HCT116 (cell line): Measurements from ENCODE around the gene KRCC1. TPM values are rescaled to one million over a fixed set of nuclear protein-coding genes. Genes with fewer than 3 reads are reported as not detected.
"Not testable (repeated sequence)": the region's sequence is repeated elsewhere in the genome, so short reads cannot be mapped to it uniquely, and the experiment has no call there.

Experiments used
- ATAC-seq: fragments of 200-7000 bp; cut with Tn5 transposase; 2 replicates; pipeline ENCODE4 v1.9.1; 2020; ENCODE audit warnings: mild to moderate bottlenecking, moderate library complexity
- BruUV-seq: library from RNA; stranded (reverse); fragments of 400-500 nt; replicated peaks from 2 replicates; lab custom pipeline; 2021; lab: Mats Ljungman, UMichigan
- CTCF ChIA-PET: fragments of 300-600 bp; sonication (Branson Sonifier 250); formaldehyde crosslinking; loops from one replicate; lab custom pipeline; 2021; ENCODE audit warnings: antibody characterized with exemption; lab: Charles Lee
- POLR2A ChIA-PET: fragments of 300-600, 350-600 bp; sonication (Branson Sonifier 250); formaldehyde crosslinking; loops from one replicate; lab custom pipeline; 2021; ENCODE audit warnings: antibody characterized with exemption; lab: Charles Lee
- RAD21 ChIA-PET, 2 experiments: fragments of 300-600 bp; sonication (Branson Sonifier 250); formaldehyde crosslinking; loops; one replicate each; lab custom pipeline; 2023; ENCODE audit warnings: low total read pairs in 2 of 2; ENCODE audit not compliant: uncharacterized antibody in 2 of 2, unreplicated experiment in 2 of 2, low non-redundant PET in 1 of 2; lab: Charles Lee
- DNase-seq: peaks from one replicate; pipeline ENCODE4 v3.0.0-alpha.2; 2010; ENCODE audit warnings: low read depth, low spot score
- H2AFZ ChIP-seq: fragments of 200-600 bp; shearing (Covaris generic), sonication (generic); 2 replicates; pipeline ENCODE4 v1.6.1; 2017; ENCODE audit warnings: low read depth, mixed run types, mixed read lengths, antibody characterized with exemption, low read length; ENCODE audit not compliant: poor library complexity, severe bottlenecking
- H3K27ac ChIP-seq: 2 replicates; pipeline ENCODE4 v1.5.1; 2012; ENCODE audit warnings: low read depth, low read length
- H3K27me3 ChIP-seq: fragments of 200-600 bp; sonication (generic); 2 replicates; pipeline ENCODE4 v1.6.1; 2016; ENCODE audit warnings: mixed run types, low read length, mixed read lengths; ENCODE audit not compliant: insufficient read depth
- H3K36me3 ChIP-seq, 2 experiments: fragments of 200-500 bp in 1 of 2; fragments of 200-600 bp in 1 of 2; sonication (Bioruptor generic) in 1 of 2; sonication (generic) in 1 of 2; 2 replicates each; pipeline versions ENCODE4 v1.5.1 to v1.6.1; 2014 to 2016; ENCODE audit warnings: low read length in 2 of 2, inconsistent platforms in 1 of 2, mixed read lengths in 1 of 2, mixed run types in 1 of 2; ENCODE audit not compliant: insufficient read depth in 2 of 2, control insufficient read depth in 1 of 2
- H3K4me1 ChIP-seq, 2 experiments: fragments of 200-600 bp in 1 of 2; sonication (generic) in 1 of 2; 2 replicates each; pipeline versions ENCODE4 v1.5.1 to v1.6.1; 2012 to 2017; ENCODE audit warnings: low read length in 2 of 2, inconsistent platforms in 1 of 2, mild to moderate bottlenecking in 1 of 2, mixed read lengths in 1 of 2, mixed run types in 1 of 2, moderate library complexity in 1 of 2; ENCODE audit not compliant: insufficient read depth in 2 of 2, control insufficient read depth in 1 of 2
- H3K4me2 ChIP-seq: fragments of 200-600 bp; sonication (generic); 2 replicates; pipeline ENCODE4 v1.6.1; 2017; ENCODE audit warnings: mixed run types, low read length, mixed read lengths
- H3K4me3 ChIP-seq, 2 experiments: fragments of 200-600 bp in 1 of 2; sonication (generic) in 1 of 2; replicated peaks in 1 of 2; 2 replicates each; pipeline ENCODE4 v1.5.1; 2011 to 2016; ENCODE audit warnings: low read length in 2 of 2, control low read depth in 1 of 2, low read depth in 1 of 2, mild to moderate bottlenecking in 1 of 2, mixed read lengths in 1 of 2, mixed run types in 1 of 2
- H3K79me2 ChIP-seq: fragments of 200-600 bp; sonication (generic); 2 replicates; pipeline ENCODE4 v1.6.1; 2017; ENCODE audit warnings: mild to moderate bottlenecking, mixed run types, low read length, moderate library complexity, mixed read lengths; ENCODE audit not compliant: insufficient read depth
- H3K9ac ChIP-seq: fragments of 200-600 bp; sonication (generic); 2 replicates; pipeline ENCODE4 v1.6.1; 2016; ENCODE audit warnings: low read length, mixed read lengths
- H3K9me2 ChIP-seq: fragments of 200-600 bp; sonication (generic), shearing (Covaris generic); 2 replicates; pipeline ENCODE4 v1.6.1; 2017; ENCODE audit warnings: mixed run types, mild to moderate bottlenecking, moderate library complexity; ENCODE audit not compliant: insufficient read depth
- H3K9me3 ChIP-seq, 2 experiments: fragments of 200-500 bp in 1 of 2; fragments of 200-600 bp in 1 of 2; sonication (Bioruptor generic) in 1 of 2; sonication (generic) in 1 of 2; 2 replicates each; pipeline ENCODE4 v1.6.1; 2014 to 2017; ENCODE audit warnings: low read length in 2 of 2, mixed read lengths in 2 of 2, inconsistent platforms in 1 of 2, low read depth in 1 of 2, mild to moderate bottlenecking in 1 of 2, mixed run types in 1 of 2, moderate library complexity in 1 of 2; ENCODE audit not compliant: control insufficient read depth in 1 of 2, insufficient read depth in 1 of 2
- H4K20me1 ChIP-seq: fragments of 200-600 bp; sonication (generic), shearing (Covaris generic); 2 replicates; pipeline ENCODE4 v1.6.1; 2017; ENCODE audit warnings: mixed run types, mild to moderate bottlenecking, moderate library complexity; ENCODE audit not compliant: insufficient read depth
- intact Hi-C: fragments of 100-400 bp; cut with micrococcal nuclease; formaldehyde crosslinking; loops from 2 replicates; pipeline ENCODE4 v1.10.0; 2022
- microRNA-seq: library from miRNA; unstranded; fragments of <30 nt; microRNA quantifications from one replicate; pipeline ENCODE4, GENCODE V29; 2016; ENCODE audit warnings: borderline number of aligned reads
- total RNA-seq: library from RNA; stranded (reverse); gene quantifications from one replicate; pipeline ENCODE4 v1.2.1, GENCODE V29; 2021; ENCODE audit not compliant: unreplicated experiment

The KRCC1 gene
- total RNA-seq, 1 experiment from 2014 or later, result 5.8 TPM

GRCh38 chr2:87981182-87981581 lies 74.4 kb downstream of the KRCC1 start:
- H2AFZ ChIP-seq, H3K9ac ChIP-seq, RAD21 ChIA-PET, H3K27ac ChIP-seq, CTCF ChIA-PET, BruUV-seq, H3K4me3 ChIP-seq, DNase-seq, ATAC-seq, POLR2A ChIA-PET, intact Hi-C loops, H3K79me2 ChIP-seq, H3K36me3 ChIP-seq, H3K27me3 ChIP-seq, H3K4me2 ChIP-seq, H3K4me1 ChIP-seq, H4K20me1 ChIP-seq, H3K9me2 ChIP-seq, H3K9me3 ChIP-seq: not testable (repeated sequence)

Small RNA genes lying within 50 kb of the gene (microRNA-seq; reads per million reads assigned to microRNA genes)
- gene MIR4780, result not detected

Other genes starting within 250 kb of the KRCC1 start
- 1.3 TPM for gene RGPD2, start 230.0 kb downstream of the KRCC1 start, total RNA-seq
- gene RNU2-63P, start 39.2 kb downstream of the KRCC1 start, total RNA-seq, result 7.4 TPM
- not detected for gene SMYD1, start 12.0 kb upstream of the KRCC1 start, total RNA-seq
- gene FABP1, start 72.3 kb upstream of the KRCC1 start, total RNA-seq, result 0.61 TPM
- not detected for gene THNSL2, start 114.6 kb upstream of the KRCC1 start, total RNA-seq